HuH-7.5 (cell line): ENCODE measurements around the gene SVOPL.

Source experiments
- DNase-seq: peaks from one replicate; pipeline ENCODE4 v3.0.0; 2011; ENCODE audit warnings: low spot score

SVOPL gene

DNA sequence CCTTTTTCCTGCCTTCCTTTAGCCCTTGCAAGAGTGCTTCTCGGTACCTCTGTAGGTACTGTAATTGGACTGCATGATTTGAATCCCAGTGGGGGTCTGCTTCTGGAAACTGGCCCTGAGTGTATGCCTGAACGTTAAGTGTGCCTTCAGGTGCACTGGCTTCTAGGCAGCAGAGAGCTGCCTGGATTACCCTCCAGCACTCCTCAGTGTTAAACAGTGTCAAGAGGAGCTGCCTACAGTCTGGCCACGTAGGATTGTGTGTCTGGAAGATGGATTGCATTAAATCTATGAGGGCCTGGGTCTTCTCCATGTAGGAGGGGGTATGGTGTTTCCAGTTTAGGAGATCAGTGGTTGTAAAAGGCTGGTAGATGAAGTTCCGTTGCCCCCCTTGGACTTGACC lies 137.4 kb downstream of the SVOPL start:
- no peak for DNase-seq

GRCh38 chr7:138559448-138559847 lies 141.7 kb downstream of the SVOPL start:
- DNase-seq = no peak

GRCh38 chr7:138556771-138557484 lies 144.2 kb downstream of the SVOPL start:
- no peak for DNase-seq

GRCh38 chr7:138555684-138556083 lies 145.5 kb downstream of the SVOPL start:
- DNase-seq = no peak

GRCh38 chr7:138554674-138555073 lies 146.5 kb downstream of the SVOPL start:
- DNase-seq = no peak

DNA sequence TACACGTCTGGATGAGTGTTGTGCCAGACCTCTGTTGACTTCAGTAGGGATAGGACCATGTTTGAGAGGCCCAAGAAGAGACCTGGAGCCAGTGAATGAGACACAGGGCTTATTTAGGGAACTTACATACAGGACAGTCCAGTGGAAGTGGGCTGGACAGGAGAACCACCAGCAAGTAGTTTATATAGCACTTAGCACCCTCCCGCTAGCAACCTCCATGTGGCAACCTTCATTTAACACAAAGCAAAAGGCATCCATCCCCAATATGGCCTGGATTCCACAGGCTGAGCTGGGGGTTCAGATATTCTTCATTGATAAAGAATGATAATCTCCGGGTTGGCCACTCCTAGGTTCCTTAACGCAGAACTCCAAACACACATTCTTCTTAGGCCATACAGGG lies 147.4 kb downstream of the SVOPL start:
- no peak for DNase-seq

GRCh38 chr7:138551102-138551501 lies 150.1 kb downstream of the SVOPL start:
- no peak for DNase-seq

GRCh38 chr7:138550337-138550736 lies 150.8 kb downstream of the SVOPL start:
- no peak for DNase-seq

DNA sequence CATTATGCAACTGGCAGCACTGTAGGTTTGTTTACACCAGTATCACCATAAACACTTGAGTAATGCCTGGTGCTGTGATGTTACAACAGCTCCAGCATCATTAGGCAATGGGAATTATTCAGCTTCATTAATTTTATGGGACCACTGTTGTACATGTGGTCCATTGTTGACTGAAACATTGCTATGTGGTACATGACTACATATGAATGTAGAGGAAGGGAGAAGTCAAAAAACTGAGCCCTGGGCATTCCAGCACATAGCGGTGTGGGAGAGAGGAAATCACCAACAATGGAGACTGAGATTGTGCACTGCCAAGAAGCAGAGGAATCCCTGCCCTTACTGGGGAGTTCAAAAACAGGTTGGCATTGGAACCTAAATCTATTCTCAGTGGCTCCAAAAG lies 152.1 kb downstream of the SVOPL start:
- DNase-seq = no peak

DNA sequence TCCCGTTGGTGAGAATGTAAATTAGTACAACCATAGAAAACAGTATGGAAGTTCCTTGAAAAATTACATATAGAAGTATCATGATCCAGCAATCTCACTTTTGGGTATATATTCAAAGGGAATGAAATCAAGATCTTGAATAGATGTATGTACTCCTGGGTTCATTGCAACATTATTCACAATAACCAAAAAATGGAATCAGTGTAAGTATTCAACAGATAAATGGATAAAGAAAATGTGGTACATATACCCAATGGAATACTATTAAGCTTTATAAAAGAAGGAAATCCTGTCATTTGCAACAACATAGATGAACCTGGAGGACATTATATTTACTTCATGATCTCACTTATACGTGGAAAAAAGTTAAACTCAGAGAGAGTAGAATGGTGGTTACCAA lies 154.3 kb downstream of the SVOPL start:
- no peak for DNase-seq

DNA sequence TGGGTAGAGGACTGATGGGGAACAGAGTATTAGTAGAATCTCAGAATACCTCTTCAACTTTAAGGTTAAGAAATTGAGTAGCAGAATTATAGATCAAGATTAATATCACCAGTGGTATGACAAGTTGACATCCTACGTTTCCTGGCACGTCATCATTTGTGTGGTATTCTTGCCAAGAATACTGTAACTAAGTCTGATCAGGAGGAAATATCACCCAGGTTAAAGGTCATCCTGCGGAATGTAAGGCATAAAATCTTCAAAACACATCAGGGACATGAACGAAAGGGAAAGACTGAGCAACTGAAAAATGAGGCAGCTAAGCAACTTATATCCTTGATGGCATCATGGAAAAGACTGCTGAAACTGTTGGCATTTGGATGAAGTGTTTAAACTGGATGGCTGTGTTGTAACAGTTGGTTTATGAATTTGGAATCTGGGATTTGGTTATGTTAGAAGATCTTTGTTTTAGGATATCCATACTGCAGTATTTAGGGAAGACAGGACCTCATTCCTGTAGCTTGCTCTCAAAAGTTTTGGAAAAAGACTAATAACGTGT lies 155.0 kb downstream of the SVOPL start:
- DNase-seq = no peak

- DNase-seq = no peak
Measured at GRCh38 chr7:138545123-138545522, 156.0 kb downstream of the SVOPL start.
